ENCODE data around the gene CCN5.

The CCN5 gene

DNA sequence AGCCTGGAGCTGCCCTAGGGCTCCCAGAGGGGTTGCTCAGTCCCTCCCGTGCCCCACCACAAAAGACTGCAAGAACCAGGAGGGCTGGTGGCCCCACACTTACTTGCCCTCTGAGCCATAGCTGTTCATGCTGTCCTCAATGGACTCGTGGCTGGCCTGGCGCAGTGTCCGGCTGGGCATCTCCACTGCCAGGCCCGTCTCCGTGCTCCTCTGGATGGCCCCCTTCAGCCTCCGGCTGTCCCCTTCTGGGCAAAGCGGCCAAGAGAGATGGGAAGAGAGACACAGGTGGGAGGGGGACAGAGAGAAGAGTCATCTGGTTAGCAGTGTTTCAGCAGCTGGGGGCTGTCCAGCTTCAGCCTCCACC, 56.0 kb downstream of the CCN5 start (continued):
- TF ChIP-seq ZNF830 (tag by site-specific recombination; IDR thresholded peaks at IDR 0.05; ENCODE audit: low read depth) (no peak), ZNF600 (tag by site-specific recombination; IDR thresholded peaks at IDR 0.05) (no peak)

DNA sequence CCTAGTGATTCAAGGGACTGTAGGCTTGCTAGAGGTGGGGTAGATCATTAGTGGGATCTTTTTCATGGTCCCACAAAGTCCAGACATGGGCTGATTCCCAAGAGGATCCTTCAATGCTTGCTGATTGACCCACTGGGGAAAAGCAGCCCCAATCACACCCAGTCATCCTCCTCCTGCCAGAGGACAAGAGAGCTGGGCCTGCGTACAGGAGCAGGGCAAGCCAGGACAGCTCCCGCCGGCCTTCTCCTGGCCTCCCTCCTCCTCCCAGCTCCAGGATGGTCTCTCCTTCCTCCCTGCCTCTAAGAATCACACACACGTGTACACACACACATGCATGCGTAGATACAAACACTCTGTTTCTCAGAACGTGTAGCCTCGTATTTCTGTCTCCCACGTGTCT, 57.5 kb downstream of the CCN5 start:
- CTCF ChIA-PET, result no interaction called here
- TF ChIP-seq, protein P1, sequence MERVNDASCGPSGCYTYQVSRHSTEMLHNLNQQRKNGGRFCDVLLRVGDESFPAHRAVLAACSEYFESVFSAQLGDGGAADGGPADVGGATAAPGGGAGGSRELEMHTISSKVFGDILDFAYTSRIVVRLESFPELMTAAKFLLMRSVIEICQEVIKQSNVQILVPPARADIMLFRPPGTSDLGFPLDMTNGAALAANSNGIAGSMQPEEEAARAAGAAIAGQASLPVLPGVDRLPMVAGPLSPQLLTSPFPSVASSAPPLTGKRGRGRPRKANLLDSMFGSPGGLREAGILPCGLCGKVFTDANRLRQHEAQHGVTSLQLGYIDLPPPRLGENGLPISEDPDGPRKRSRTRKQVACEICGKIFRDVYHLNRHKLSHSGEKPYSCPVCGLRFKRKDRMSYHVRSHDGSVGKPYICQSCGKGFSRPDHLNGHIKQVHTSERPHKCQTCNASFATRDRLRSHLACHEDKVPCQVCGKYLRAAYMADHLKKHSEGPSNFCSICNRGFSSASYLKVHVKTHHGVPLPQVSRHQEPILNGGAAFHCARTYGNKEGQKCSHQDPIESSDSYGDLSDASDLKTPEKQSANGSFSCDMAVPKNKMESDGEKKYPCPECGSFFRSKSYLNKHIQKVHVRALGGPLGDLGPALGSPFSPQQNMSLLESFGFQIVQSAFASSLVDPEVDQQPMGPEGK (tag by site-specific recombination; IDR thresholded peaks at IDR 0.05), result no peak
- no peak for TF ChIP-seq ZNF561 (tag by site-specific recombination; IDR thresholded peaks at IDR 0.05; ENCODE audit: borderline replicate concordance)
- no peak for TF ChIP-seq ZNF350 (tag by site-specific recombination; IDR thresholded peaks at IDR 0.05)
- no peak for TF ChIP-seq OSR2 (tag by site-specific recombination; IDR thresholded peaks at IDR 0.05)
- TF ChIP-seq, protein P2, sequence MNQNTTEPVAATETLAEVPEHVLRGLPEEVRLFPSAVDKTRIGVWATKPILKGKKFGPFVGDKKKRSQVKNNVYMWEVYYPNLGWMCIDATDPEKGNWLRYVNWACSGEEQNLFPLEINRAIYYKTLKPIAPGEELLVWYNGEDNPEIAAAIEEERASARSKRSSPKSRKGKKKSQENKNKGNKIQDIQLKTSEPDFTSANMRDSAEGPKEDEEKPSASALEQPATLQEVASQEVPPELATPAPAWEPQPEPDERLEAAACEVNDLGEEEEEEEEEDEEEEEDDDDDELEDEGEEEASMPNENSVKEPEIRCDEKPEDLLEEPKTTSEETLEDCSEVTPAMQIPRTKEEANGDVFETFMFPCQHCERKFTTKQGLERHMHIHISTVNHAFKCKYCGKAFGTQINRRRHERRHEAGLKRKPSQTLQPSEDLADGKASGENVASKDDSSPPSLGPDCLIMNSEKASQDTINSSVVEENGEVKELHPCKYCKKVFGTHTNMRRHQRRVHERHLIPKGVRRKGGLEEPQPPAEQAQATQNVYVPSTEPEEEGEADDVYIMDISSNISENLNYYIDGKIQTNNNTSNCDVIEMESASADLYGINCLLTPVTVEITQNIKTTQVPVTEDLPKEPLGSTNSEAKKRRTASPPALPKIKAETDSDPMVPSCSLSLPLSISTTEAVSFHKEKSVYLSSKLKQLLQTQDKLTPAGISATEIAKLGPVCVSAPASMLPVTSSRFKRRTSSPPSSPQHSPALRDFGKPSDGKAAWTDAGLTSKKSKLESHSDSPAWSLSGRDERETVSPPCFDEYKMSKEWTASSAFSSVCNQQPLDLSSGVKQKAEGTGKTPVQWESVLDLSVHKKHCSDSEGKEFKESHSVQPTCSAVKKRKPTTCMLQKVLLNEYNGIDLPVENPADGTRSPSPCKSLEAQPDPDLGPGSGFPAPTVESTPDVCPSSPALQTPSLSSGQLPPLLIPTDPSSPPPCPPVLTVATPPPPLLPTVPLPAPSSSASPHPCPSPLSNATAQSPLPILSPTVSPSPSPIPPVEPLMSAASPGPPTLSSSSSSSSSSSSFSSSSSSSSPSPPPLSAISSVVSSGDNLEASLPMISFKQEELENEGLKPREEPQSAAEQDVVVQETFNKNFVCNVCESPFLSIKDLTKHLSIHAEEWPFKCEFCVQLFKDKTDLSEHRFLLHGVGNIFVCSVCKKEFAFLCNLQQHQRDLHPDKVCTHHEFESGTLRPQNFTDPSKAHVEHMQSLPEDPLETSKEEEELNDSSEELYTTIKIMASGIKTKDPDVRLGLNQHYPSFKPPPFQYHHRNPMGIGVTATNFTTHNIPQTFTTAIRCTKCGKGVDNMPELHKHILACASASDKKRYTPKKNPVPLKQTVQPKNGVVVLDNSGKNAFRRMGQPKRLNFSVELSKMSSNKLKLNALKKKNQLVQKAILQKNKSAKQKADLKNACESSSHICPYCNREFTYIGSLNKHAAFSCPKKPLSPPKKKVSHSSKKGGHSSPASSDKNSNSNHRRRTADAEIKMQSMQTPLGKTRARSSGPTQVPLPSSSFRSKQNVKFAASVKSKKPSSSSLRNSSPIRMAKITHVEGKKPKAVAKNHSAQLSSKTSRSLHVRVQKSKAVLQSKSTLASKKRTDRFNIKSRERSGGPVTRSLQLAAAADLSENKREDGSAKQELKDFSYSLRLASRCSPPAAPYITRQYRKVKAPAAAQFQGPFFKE (tag by site-specific recombination; IDR thresholded peaks at IDR 0.05; ENCODE audit: borderline replicate concordance), result no peak
- TF ChIP-seq, protein P3, sequence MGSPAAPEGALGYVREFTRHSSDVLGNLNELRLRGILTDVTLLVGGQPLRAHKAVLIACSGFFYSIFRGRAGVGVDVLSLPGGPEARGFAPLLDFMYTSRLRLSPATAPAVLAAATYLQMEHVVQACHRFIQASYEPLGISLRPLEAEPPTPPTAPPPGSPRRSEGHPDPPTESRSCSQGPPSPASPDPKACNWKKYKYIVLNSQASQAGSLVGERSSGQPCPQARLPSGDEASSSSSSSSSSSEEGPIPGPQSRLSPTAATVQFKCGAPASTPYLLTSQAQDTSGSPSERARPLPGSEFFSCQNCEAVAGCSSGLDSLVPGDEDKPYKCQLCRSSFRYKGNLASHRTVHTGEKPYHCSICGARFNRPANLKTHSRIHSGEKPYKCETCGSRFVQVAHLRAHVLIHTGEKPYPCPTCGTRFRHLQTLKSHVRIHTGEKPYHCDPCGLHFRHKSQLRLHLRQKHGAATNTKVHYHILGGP (tag by site-specific recombination; IDR thresholded peaks at IDR 0.05), result no peak
- TF ChIP-seq, protein P4, sequence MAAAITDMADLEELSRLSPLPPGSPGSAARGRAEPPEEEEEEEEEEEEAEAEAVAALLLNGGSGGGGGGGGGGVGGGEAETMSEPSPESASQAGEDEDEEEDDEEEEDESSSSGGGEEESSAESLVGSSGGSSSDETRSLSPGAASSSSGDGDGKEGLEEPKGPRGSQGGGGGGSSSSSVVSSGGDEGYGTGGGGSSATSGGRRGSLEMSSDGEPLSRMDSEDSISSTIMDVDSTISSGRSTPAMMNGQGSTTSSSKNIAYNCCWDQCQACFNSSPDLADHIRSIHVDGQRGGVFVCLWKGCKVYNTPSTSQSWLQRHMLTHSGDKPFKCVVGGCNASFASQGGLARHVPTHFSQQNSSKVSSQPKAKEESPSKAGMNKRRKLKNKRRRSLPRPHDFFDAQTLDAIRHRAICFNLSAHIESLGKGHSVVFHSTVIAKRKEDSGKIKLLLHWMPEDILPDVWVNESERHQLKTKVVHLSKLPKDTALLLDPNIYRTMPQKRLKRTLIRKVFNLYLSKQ (tag by site-specific recombination; IDR thresholded peaks at IDR 0.05; ENCODE audit: borderline replicate concordance), result no peak
- TF ChIP-seq ZNF292 (tag by site-specific recombination; IDR thresholded peaks at IDR 0.05; ENCODE audit: borderline replicate concordance, low read depth), result no peak
- TF ChIP-seq, protein P5, sequence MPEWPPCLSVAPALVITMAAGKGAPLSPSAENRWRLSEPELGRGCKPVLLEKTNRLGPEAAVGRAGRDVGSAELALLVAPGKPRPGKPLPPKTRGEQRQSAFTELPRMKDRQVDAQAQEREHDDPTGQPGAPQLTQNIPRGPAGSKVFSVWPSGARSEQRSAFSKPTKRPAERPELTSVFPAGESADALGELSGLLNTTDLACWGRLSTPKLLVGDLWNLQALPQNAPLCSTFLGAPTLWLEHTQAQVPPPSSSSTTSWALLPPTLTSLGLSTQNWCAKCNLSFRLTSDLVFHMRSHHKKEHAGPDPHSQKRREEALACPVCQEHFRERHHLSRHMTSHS (tag by site-specific recombination; IDR thresholded peaks at IDR 0.05), result no peak
- TF ChIP-seq ZNF223 (tag by site-specific recombination; IDR thresholded peaks at IDR 0.05), result no peak
- no peak for TF ChIP-seq ZNF660 (tag by site-specific recombination; IDR thresholded peaks at IDR 0.05)
- TF ChIP-seq ZNF747 (tag by site-specific recombination; IDR thresholded peaks at IDR 0.05), result no peak

More for the DNA sequence above, 57.5 kb downstream of the CCN5 start:
- no peaks in the 10 kb centered on the region for H3K36me3 ChIP-seq (ENCODE audit: control insufficient read depth in 2 of 2, insufficient read depth in 1 of 2, low read length in 2 of 2)
- no peak overlapping the region for H3K4me3 ChIP-seq (ENCODE audit: low read depth, low read length)
- H3K9me3 ChIP-seq (ENCODE audit: control insufficient read depth, insufficient read depth, low read depth, low read length), result no peaks in the 10 kb centered on the region
- H3K4me1 ChIP-seq (ENCODE audit: control insufficient read depth, insufficient read depth, low read length), result no peaks in the 10 kb centered on the region
- POLR2A ChIA-PET, result no interaction called here
- H3K27ac ChIP-seq (ENCODE audit: extremely low read depth, low read depth, low read length), result no peak overlapping the region
